Stimulated activated CD4-positive, alpha-beta T cell treated with anti-CD3 and anti-CD28 coated beads, Interleukin-1b, Interleukin-23, amount 100 ng/mL, for 48 hours (primary cell): ENCODE measurements around the gene KRR1.
"Not testable (repeated sequence)": the region's sequence is repeated elsewhere in the genome, so short reads cannot be mapped to it uniquely, and the experiment has no call there.

ENCODE experiments used
- DNase-seq: peaks from one replicate; pipeline ENCODE4 v3.0.0-alpha.2; 2020

The KRR1 gene

GRCh38 chr12:75522124-75522523 lies 10.7 kb upstream of the KRR1 start:
- not testable (repeated sequence) for DNase-seq

- not testable (repeated sequence) for DNase-seq
Observed at GRCh38 chr12:75521224-75521623, 9.8 kb upstream of the KRR1 start.

GRCh38 chr12:75509621-75510020 lies 1.8 kb downstream of the KRR1 start:
- DNase-seq = no peak

GRCh38 chr12:75508159-75508558 lies 3.2 kb downstream of the KRR1 start:
- DNase-seq = no peak

GRCh38 chr12:75507086-75507485 lies 4.3 kb downstream of the KRR1 start:
- no peak for DNase-seq

- DNase-seq = no peak
Observed at GRCh38 chr12:75505706-75506312, 5.6 kb downstream of the KRR1 start.

GRCh38 chr12:75503866-75504265 lies 7.5 kb downstream of the KRR1 start:
- no peak for DNase-seq

- no peak for DNase-seq
Observed at GRCh38 chr12:75503459-75503858, 8.0 kb downstream of the KRR1 start.

GRCh38 chr12:75491169-75491568 lies 20.2 kb downstream of the KRR1 start:
- DNase-seq = no peak

GRCh38 chr12:75489613-75490210 lies 21.7 kb downstream of the KRR1 start:
- DNase-seq = peak; percentile 57

GRCh38 chr12:75489187-75489586 lies 22.2 kb downstream of the KRR1 start:
- DNase-seq = no peak

GRCh38 chr12:75488553-75488952 lies 22.9 kb downstream of the KRR1 start:
- no peak for DNase-seq

GRCh38 chr12:75487308-75487707 lies 24.1 kb downstream of the KRR1 start:
- no peak for DNase-seq

- not testable (repeated sequence) for DNase-seq
Observed at GRCh38 chr12:75484450-75484849, 27.0 kb downstream of the KRR1 start.

- no peak for DNase-seq
Observed at GRCh38 chr12:75483431-75483830, 28.0 kb downstream of the KRR1 start.

GRCh38 chr12:75482646-75483045 lies 28.8 kb downstream of the KRR1 start:
- DNase-seq = no peak

GRCh38 chr12:75481774-75482173 lies 29.6 kb downstream of the KRR1 start:
- no peak for DNase-seq

GRCh38 chr12:75481013-75481705 lies 30.2 kb downstream of the KRR1 start:
- no peak for DNase-seq

- peak; percentile 82 for DNase-seq
Observed at GRCh38 chr12:75480469-75480949, 30.9 kb downstream of the KRR1 start, which contains the start of gene GLIPR1. Gene GLIPR1 (plus strand): TSS chr12:75480755. CDS start chr12:75480881, 126 bp downstream.

- no peak for DNase-seq
Observed at GRCh38 chr12:75479963-75480461, 31.4 kb downstream of the KRR1 start.

GRCh38 chr12:75478116-75478794 lies 33.2 kb downstream of the KRR1 start:
- peak; percentile 41 for DNase-seq

- peak; percentile 14 for DNase-seq
Observed at GRCh38 chr12:75477137-75477536, 34.3 kb downstream of the KRR1 start.

GRCh38 chr12:75476071-75476470 lies 35.3 kb downstream of the KRR1 start:
- DNase-seq = peak; percentile 62
